Measurements from ENCODE around the gene MKI67. TPM values are rescaled to one million over a fixed set of nuclear protein-coding genes. Genes with fewer than 3 reads are reported as not detected.

The MKI67 gene
- total RNA-seq, 1 donor from 2014 or later: 5.6 TPM

- no peak for DNase-seq (ENCODE audit: low read depth)
- no peaks in the 10 kb centered on the region for H3K27me3 ChIP-seq (ENCODE audit: control insufficient read depth, insufficient read depth, low read length)
- peak; percentile 22 for TF ChIP-seq CTCF (IDR thresholded peaks at IDR 0.05; ENCODE audit: insufficient read depth, low read length, poor library complexity, severe bottlenecking)
- no peak overlapping the region for H3K4me3 ChIP-seq (ENCODE audit: low read depth, low read length)
- H3K36me3 ChIP-seq (ENCODE audit: control insufficient read depth, insufficient read depth, low read length): no peaks in the 10 kb centered on the region
Observed at GRCh38 chr10:128087884-128088709, 38.1 kb downstream of the MKI67 start.

DNA sequence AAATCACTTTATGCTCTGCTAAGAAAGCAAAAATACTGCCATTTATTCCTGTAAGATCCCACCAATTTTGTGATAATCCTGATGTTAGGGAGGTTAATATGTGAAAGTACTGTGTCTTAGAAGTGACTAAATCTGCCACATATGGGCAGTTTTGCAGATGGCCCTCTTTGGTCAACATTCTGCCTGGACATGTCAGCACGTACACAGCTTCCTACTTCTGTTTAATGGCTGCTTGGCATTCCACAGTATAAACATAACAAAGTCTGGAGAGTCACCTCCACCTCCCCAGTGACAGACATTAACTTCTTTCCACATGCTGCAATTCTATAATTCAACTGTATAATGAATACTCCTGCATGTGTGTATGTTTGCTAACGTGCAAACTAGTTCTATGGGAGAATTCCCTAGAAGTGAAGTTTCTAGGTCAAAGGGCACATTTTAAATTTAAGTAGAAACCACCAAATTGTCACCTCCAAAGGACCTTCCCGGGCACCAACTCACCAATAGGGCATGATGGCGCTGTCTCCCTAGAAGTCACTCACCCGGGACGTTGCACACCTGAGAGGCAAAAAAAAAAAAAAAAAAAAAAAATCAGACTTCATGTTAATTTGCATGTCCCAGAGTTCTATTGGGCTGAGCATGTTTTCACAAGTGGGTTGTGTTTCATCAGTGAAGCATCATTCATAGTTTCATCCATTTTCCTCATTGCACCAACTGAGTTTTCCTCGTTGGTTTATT is 38.9 kb downstream of the MKI67 start:
- no peaks in the 10 kb centered on the region for H3K27me3 ChIP-seq (ENCODE audit: control insufficient read depth, insufficient read depth, low read length)
- DNase-seq (ENCODE audit: low read depth): no peak
- TF ChIP-seq CTCF (IDR thresholded peaks at IDR 0.05; ENCODE audit: insufficient read depth, low read length, poor library complexity, severe bottlenecking): no peak
- no peaks in the 10 kb centered on the region for H3K36me3 ChIP-seq (ENCODE audit: control insufficient read depth, insufficient read depth, low read length)
- no peak overlapping the region for H3K4me3 ChIP-seq (ENCODE audit: low read depth, low read length)

DNA sequence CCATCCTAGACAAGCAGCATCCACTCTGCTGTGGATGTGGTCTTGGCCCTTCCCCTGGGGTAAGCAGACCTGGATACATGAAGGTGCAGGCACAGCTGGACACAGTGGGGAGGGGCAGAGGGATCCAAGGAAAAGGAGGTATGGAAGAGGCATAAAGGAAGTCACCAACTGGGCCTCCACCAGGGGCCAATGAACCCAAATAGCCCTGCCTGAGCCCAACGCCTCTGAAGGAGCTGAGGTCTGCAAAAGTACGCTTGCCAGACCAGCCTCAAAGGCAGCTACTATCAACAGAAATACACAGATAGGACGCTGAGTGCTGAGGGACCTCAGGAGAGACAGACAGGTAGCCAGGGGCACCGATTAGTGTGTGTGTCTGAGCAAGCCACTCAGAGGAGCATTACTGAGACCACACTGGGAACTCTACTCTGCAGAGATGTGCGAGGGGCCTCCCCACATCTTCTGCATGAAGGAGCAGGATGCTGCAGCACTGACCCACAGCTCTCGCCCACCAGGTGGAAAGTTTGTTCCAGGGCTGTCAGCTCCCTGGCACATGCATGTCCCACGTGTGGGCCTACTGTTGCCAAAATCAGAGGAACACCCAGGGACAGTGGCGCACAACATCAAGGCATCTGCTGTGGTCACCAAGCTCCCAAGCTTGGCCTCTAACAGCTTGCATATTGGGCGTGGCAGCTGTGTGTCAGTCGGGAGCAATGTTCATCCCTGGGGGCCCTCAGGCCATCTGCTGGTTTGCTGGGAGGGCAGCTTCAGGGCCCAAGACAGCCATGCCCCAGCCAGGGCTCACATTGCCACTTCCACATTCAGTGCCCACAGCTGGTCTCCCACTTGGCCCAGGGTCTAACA is 40.0 kb downstream of the MKI67 start:
- Histone ChIP-seq H3K36me3 (ENCODE audit: control insufficient read depth, insufficient read depth, low read length) (no peaks in the 10 kb centered on the region), H3K4me3 (ENCODE audit: low read depth, low read length) (no peak overlapping the region), H3K27me3 (ENCODE audit: control insufficient read depth, insufficient read depth, low read length) (no peaks in the 10 kb centered on the region)
- no peak for DNase-seq (ENCODE audit: low read depth)
- no peak for TF ChIP-seq CTCF (IDR thresholded peaks at IDR 0.05; ENCODE audit: insufficient read depth, low read length, poor library complexity, severe bottlenecking)

DNA sequence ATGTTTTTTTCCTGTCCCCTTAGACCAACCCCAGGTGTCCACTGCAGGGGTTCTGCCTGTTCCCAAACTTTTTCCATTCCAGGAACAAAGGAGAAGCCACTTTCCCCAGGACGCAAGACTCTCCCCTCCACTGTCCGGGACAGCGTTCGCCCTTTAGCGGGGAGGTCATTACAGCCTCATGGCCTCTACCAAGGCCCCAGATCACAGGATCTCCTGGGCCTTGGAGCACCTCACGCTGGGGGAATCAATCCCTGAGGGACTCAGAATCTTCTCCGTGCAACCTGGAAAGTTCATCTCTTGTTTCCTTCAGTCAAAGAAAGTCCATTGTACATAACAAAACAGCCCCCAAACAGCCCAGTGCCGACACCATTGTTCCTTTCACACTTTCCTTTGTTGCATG is 41.2 kb downstream of the MKI67 start:
- DNase-seq (ENCODE audit: low read depth): no peak
- Histone ChIP-seq H3K4me3 (ENCODE audit: low read depth, low read length) (no peak overlapping the region), H3K36me3 (ENCODE audit: control insufficient read depth, insufficient read depth, low read length) (no peaks in the 10 kb centered on the region), H3K27me3 (ENCODE audit: control insufficient read depth, insufficient read depth, low read length) (no peaks in the 10 kb centered on the region)
- no peak for TF ChIP-seq CTCF (IDR thresholded peaks at IDR 0.05; ENCODE audit: insufficient read depth, low read length, poor library complexity, severe bottlenecking)

GRCh38 chr10:128084364-128084763 is 41.9 kb downstream of the MKI67 start:
- no peak for DNase-seq (ENCODE audit: low read depth)
- H3K36me3 ChIP-seq (ENCODE audit: control insufficient read depth, insufficient read depth, low read length): no peaks in the 10 kb centered on the region
- no peak overlapping the region for H3K4me3 ChIP-seq (ENCODE audit: low read depth, low read length)
- no peak for TF ChIP-seq CTCF (IDR thresholded peaks at IDR 0.05; ENCODE audit: insufficient read depth, low read length, poor library complexity, severe bottlenecking)
- no peaks in the 10 kb centered on the region for H3K27me3 ChIP-seq (ENCODE audit: control insufficient read depth, insufficient read depth, low read length)

Data from kidney epithelial cell (primary cell).